K562 (cell line): ENCODE measurements around the gene TPRG1L. TPM values are rescaled to one million over a fixed set of nuclear protein-coding genes. Genes with fewer than 3 reads are reported as not detected.

ENCODE experiments used
- C11orf30 ChIP-seq: fragments of 450-650 bp; IDR thresholded peaks from 2 replicates; pipeline ENCODE4 v1.6.1; 2016; ENCODE audit warnings: low read depth, mild to moderate bottlenecking
- FOXA3 ChIP-seq, 2 experiments: fragments of 450-650 bp in 1 of 2; sonication (generic) in 1 of 2; formaldehyde crosslinking; IDR thresholded peaks in 1 of 2; conservative IDR thresholded peaks in 1 of 2; 2 replicates each; pipeline versions ENCODE4 v1.4.0 to v1.8.0; 2020 to 2022; ENCODE audit warnings: mild to moderate bottlenecking in 2 of 2, missing genetic modification reagents in 1 of 2
- GABPB1 ChIP-seq: sonication (generic); formaldehyde crosslinking; IDR thresholded peaks from 2 replicates; pipeline ENCODE4 v1.8.0; 2022; ENCODE audit warnings: mild to moderate bottlenecking, missing genetic modification reagents
- IRF2 ChIP-seq: sonication (generic); formaldehyde crosslinking; IDR thresholded peaks from 2 replicates; pipeline ENCODE4 v1.8.1; 2022; ENCODE audit warnings: mild to moderate bottlenecking, missing genetic modification reagents
- JUND ChIP-seq, 2 experiments: IDR thresholded peaks; 2 replicates in 1 of 2; 3 replicates in 1 of 2; pipeline ENCODE4 v1.6.1; 2011; ENCODE audit warnings: borderline replicate concordance in 2 of 2, low read depth in 2 of 2, low read length in 2 of 2, improper control_type of control experiment in 1 of 2, missing biosample characterization in 1 of 2, missing genetic modification characterization in 1 of 2, missing genetic modification reagents in 1 of 2
- MCM5 ChIP-seq: fragments of 450-650 bp; IDR thresholded peaks from 2 replicates; pipeline ENCODE4 v1.6.1; 2016; ENCODE audit warnings: low read depth
- NRF1 ChIP-seq, 2 experiments: fragments of 450-650 bp; IDR thresholded peaks in 1 of 2; conservative IDR thresholded peaks in 1 of 2; 2 replicates each; pipeline ENCODE4 v1.6.1; 2014; ENCODE audit warnings: mild to moderate bottlenecking in 2 of 2
- PCBP1 ChIP-seq: fragments of 200-400 bp; formaldehyde crosslinking; IDR thresholded peaks from 2 replicates; pipeline ENCODE4 v1.6.1; 2018; ENCODE audit warnings: mild to moderate bottlenecking, low read depth, low read length; ENCODE audit not compliant: poor library complexity, severe bottlenecking
- PHF8 ChIP-seq: fragments of 200-600 bp; sonication (generic); IDR thresholded peaks from 2 replicates; pipeline ENCODE4 v1.6.1; 2012; ENCODE audit warnings: mixed run types, mild to moderate bottlenecking, inconsistent platforms, low read length, moderate library complexity, borderline replicate concordance
- POLR2AphosphoS2 ChIP-seq: IDR thresholded peaks from 2 replicates; pipeline ENCODE4 v1.6.1; 2012; ENCODE audit warnings: low read length, improper control_type of control experiment
- RUNX1 ChIP-seq: sonication (generic); IDR thresholded peaks from 2 replicates; pipeline ENCODE4 v1.6.1; 2016; ENCODE audit warnings: antibody characterized with exemption, low read depth
- SIRT6 ChIP-seq: IDR thresholded peaks from one replicate; pipeline ENCODE4 v1.6.1; 2012; ENCODE audit warnings: low read depth, mild to moderate bottlenecking, control low read depth, inconsistent platforms, low read length, moderate library complexity
- ZNF785 ChIP-seq: fragments of 250-450 bp; sonication (Bioruptor Pico); IDR thresholded peaks from 2 replicates; pipeline ENCODE4 v1.4.0; 2020; ENCODE audit warnings: mild to moderate bottlenecking
- polyA plus RNA-seq, 8 experiments: library from polyadenylated mRNA; depleted of rRNA in 4 of 8; stranded (reverse) in 5 of 8; unstranded in 3 of 8; fragments of >200 nt; fragmentation: Nextera tagmentation in 2 of 8; fragmentation: Illumina TruSeq in 1 of 8; extraction: Ambion mirVana in 2 of 8; extraction: Trizol in 1 of 8; gene quantifications; 2 replicates each; pipeline versions ENCODE4 v1.2.1 to v1.2.3, GENCODE V29; 2011 to 2014; ENCODE audit warnings: inconsistent platforms in 1 of 8, missing spikeins in 1 of 8
- total RNA-seq, 7 experiments: library from RNA; depleted of rRNA in 6 of 7; stranded (reverse); fragments of >200 nt in 6 of 7; fragmentation: Illumina TruSeq in 2 of 7; extraction: Trizol in 2 of 7; gene quantifications; 2 replicates each; pipeline versions ENCODE4 v1.2.1 to v1.2.3, GENCODE V29; 2011 to 2021; ENCODE audit warnings: low replicate concordance in 1 of 7
- TF ChIP-seq, protein P1 (sequence below), 2 experiments: fragments of 450-650 bp; formaldehyde crosslinking in 1 of 2; IDR thresholded peaks; 2 replicates each; pipeline versions ENCODE4 v1.4.0 to v1.6.1; 2014 to 2020; ENCODE audit warnings: mild to moderate bottlenecking in 2 of 2, borderline replicate concordance in 1 of 2, low read depth in 1 of 2
- TF ChIP-seq, protein P2 (sequence below), 2 experiments: fragments of 450-650 bp; IDR thresholded peaks; 2 replicates each; pipeline ENCODE4 v1.6.1; 2016
- TF ChIP-seq, protein P3 (sequence below): sonication (generic); formaldehyde crosslinking; IDR thresholded peaks from 2 replicates; pipeline ENCODE4 v1.8.0; 2022; ENCODE audit warnings: missing genetic modification reagents, mild to moderate bottlenecking, borderline replicate concordance

TPRG1L gene
- total and polyA plus RNA-seq, 9 of the 15 experiments (the other 6 are each of a cell fraction or from before 2014, with no cell fraction given), result 1.6 to 11.0 (median 6.2) TPM

DNA sequence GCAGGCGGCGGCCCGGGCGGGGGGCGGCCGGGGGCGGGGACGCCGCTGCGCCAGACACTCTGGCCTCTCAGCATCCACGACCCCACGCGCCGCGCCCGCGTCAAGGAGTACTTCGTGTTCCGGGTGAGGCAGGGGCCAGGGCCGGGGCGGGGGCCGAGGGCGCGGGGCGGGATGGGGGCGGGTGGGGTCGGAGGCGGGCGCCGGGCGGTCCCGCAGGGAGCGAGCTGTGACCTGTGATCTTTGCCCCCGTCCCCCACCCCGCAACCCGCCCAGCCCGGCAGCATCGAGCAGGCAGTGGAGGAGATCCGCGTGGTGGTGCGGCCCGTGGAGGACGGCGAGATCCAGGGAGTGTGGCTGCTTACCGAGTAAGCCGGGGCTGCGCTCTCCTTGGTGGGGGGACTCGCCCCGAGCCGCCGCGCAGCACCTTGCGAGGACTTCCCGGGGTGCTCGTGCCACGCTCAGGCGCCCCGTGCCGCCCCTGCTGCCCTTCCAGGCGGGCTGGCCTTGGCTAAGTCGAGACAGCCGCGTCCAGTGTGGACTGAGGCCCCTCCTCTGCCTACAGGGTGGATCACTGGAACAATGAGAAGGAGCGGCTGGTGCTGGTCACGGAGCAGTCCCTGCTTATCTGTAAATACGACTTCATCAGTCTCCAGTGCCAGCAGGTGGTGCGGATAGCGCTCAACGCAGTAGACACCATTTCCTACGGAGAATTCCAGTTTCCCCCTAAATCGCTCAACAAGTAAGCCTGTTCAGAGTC, 514 bp downstream of the TPRG1L start (continued):
- TF ChIP-seq JUND (IDR thresholded peaks at IDR 0.05; ENCODE audit: borderline replicate concordance, low read depth, low read length), result no peak
- no peak for TF ChIP-seq JUND (tag; IDR thresholded peaks at IDR 0.05; ENCODE audit: borderline replicate concordance, low read depth, low read length)
- TF ChIP-seq SIRT6, result no peak
- 0 out of 2 replicates have a peak, but pooled peaks have one; percentile 2 for TF ChIP-seq PHF8
- peak; percentile 25 to 30; a peak in 2 of 4 replicates for TF ChIP-seq NRF1 (conservative IDR thresholded peaks at IDR 0.05 in 1 of 2, IDR thresholded peaks at IDR 0.05 in 1 of 2)
- no peak for TF ChIP-seq RUNX1
- TF ChIP-seq POLR2AphosphoS2, result no peak
- no peak; the same call in 1 of the 2 replicates for TF ChIP-seq GABPB1 (CRISPR knock-in tag)
- TF ChIP-seq, protein P1, sequence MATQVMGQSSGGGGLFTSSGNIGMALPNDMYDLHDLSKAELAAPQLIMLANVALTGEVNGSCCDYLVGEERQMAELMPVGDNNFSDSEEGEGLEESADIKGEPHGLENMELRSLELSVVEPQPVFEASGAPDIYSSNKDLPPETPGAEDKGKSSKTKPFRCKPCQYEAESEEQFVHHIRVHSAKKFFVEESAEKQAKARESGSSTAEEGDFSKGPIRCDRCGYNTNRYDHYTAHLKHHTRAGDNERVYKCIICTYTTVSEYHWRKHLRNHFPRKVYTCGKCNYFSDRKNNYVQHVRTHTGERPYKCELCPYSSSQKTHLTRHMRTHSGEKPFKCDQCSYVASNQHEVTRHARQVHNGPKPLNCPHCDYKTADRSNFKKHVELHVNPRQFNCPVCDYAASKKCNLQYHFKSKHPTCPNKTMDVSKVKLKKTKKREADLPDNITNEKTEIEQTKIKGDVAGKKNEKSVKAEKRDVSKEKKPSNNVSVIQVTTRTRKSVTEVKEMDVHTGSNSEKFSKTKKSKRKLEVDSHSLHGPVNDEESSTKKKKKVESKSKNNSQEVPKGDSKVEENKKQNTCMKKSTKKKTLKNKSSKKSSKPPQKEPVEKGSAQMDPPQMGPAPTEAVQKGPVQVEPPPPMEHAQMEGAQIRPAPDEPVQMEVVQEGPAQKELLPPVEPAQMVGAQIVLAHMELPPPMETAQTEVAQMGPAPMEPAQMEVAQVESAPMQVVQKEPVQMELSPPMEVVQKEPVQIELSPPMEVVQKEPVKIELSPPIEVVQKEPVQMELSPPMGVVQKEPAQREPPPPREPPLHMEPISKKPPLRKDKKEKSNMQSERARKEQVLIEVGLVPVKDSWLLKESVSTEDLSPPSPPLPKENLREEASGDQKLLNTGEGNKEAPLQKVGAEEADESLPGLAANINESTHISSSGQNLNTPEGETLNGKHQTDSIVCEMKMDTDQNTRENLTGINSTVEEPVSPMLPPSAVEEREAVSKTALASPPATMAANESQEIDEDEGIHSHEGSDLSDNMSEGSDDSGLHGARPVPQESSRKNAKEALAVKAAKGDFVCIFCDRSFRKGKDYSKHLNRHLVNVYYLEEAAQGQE (IDR thresholded peaks at IDR 0.05; ENCODE audit: borderline replicate concordance), result peak; percentile 68
- TF ChIP-seq, protein P1 (CRISPR knock-in tag; IDR thresholded peaks at IDR 0.05; ENCODE audit: low read depth), result no peak
- 0 out of 4 replicates have a peak, but pooled peaks of 1 of the 2 experiments have one; percentile 24 for TF ChIP-seq FOXA3 (CRISPR knock-in tag; conservative IDR thresholded peaks at IDR 0.05 in 1 of 2, IDR thresholded peaks at IDR 0.05 in 1 of 2)
- TF ChIP-seq, protein P2, sequence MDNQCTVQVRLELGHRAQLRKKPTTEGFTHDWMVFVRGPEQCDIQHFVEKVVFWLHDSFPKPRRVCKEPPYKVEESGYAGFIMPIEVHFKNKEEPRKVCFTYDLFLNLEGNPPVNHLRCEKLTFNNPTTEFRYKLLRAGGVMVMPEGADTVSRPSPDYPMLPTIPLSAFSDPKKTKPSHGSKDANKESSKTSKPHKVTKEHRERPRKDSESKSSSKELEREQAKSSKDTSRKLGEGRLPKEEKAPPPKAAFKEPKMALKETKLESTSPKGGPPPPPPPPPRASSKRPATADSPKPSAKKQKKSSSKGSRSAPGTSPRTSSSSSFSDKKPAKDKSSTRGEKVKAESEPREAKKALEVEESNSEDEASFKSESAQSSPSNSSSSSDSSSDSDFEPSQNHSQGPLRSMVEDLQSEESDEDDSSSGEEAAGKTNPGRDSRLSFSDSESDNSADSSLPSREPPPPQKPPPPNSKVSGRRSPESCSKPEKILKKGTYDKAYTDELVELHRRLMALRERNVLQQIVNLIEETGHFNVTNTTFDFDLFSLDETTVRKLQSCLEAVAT (IDR thresholded peaks at IDR 0.05), result peak in 1 of 2 experiments; percentile 82; a peak in 2 of 4 replicates
- TF ChIP-seq MCM5, result no peak
- TF ChIP-seq, protein P3, sequence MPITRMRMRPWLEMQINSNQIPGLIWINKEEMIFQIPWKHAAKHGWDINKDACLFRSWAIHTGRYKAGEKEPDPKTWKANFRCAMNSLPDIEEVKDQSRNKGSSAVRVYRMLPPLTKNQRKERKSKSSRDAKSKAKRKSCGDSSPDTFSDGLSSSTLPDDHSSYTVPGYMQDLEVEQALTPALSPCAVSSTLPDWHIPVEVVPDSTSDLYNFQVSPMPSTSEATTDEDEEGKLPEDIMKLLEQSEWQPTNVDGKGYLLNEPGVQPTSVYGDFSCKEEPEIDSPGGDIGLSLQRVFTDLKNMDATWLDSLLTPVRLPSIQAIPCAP (CRISPR knock-in tag), result no peak
- TF ChIP-seq ZNF785 (CRISPR knock-in tag), result no peak
- TF ChIP-seq IRF2 (CRISPR knock-in tag), result no peak
- TF ChIP-seq PCBP1, result peak; percentile 8
- TF ChIP-seq C11orf30, result no peak
